K562 (cell line): ENCODE data around the gene MRPL10. TPM values are rescaled to one million over a fixed set of nuclear protein-coding genes. Genes with fewer than 3 reads are reported as not detected.
A peak's percentile ranks its signal among the peaks of the same experiment; 100 is the strongest.

Source experiments
- ATAC-seq: fragments of 200-7000 bp; cut with Tn5 transposase; 3 replicates; pipeline ENCODE4 v1.9.1; 2020; ENCODE audit warnings: moderate library complexity
- BruUV-seq: library from RNA; stranded (reverse); fragments of 400-500 nt; replicated peaks from 2 replicates; lab custom pipeline; 2021; lab: Mats Ljungman, UMichigan
- CTCF ChIA-PET: fragments of 300-600 bp; formaldehyde crosslinking; extraction: SDS; loops from one replicate; lab custom pipeline; 2021; ENCODE audit warnings: low intra/inter-chr PET ratio; lab: Yijun Ruan, JAX
- POLR2A ChIA-PET: fragments of 300-600, 350-650 bp; sonication (Branson Sonifier 250); formaldehyde crosslinking; extraction: SDS; loops from one replicate; lab custom pipeline; 2021; ENCODE audit warnings: antibody characterized with exemption, inconsistent platforms; lab: Yijun Ruan, JAX
- DNase-seq, 4 experiments: peaks; one replicate each; pipeline versions ENCODE4 v3.0.0 to v3.0.0-alpha.2; 2011 to 2018; ENCODE audit warnings: low spot score in 3 of 4, mixed read lengths in 3 of 4; ENCODE audit errors: extremely low read depth in 1 of 4
- FAIRE-seq: peaks from 2 replicates; lab custom pipeline; 2011; peaks lifted over from hg19 to GRCh38; lab: Jason Lieb, UNC
- H2AFZ ChIP-seq: 2 replicates; pipeline ENCODE4 v1.6.0; 2011; ENCODE audit warnings: low read depth, low read length, control low read depth, inconsistent platforms
- H3K27ac ChIP-seq: fragments of 200-600 bp; 3 replicates; pipeline ENCODE4 v1.8.0; 2011; ENCODE audit warnings: low read depth, mild to moderate bottlenecking, control low read depth, inconsistent platforms, low read length, moderate library complexity, mixed read lengths; ENCODE audit errors: extremely low read depth
- H3K27me3 ChIP-seq, 2 experiments: fragments of 300-600 bp in 1 of 2; 2 replicates in 1 of 2; 3 replicates in 1 of 2; pipeline versions ENCODE4 v1.6.0 to v1.8.0; 2011; ENCODE audit warnings: inconsistent platforms in 2 of 2, low read length in 2 of 2, mild to moderate bottlenecking in 1 of 2, mixed read lengths in 1 of 2, moderate library complexity in 1 of 2; ENCODE audit not compliant: control insufficient read depth in 2 of 2, insufficient read depth in 2 of 2
- H3K36me3 ChIP-seq: fragments of 300-600 bp; 3 replicates; pipeline ENCODE4 v1.8.0; 2011; ENCODE audit warnings: mild to moderate bottlenecking, low read length, inconsistent platforms; ENCODE audit not compliant: control insufficient read depth, insufficient read depth
- H3K4me1 ChIP-seq, 2 experiments: fragments of 200-600 bp in 1 of 2; replicated peaks in 1 of 2; 2 replicates in 1 of 2; 3 replicates in 1 of 2; pipeline versions ENCODE4 v1.5.1 to v1.8.0; 2011; ENCODE audit warnings: inconsistent platforms in 2 of 2, low read length in 2 of 2, mild to moderate bottlenecking in 1 of 2, mixed read lengths in 1 of 2, moderate library complexity in 1 of 2; ENCODE audit not compliant: control insufficient read depth in 2 of 2, insufficient read depth in 2 of 2
- H3K4me2 ChIP-seq: 2 replicates; pipeline ENCODE4 v1.6.1; 2011; ENCODE audit warnings: low read length, control low read depth, inconsistent platforms, mixed read lengths; ENCODE audit not compliant: insufficient read depth
- H3K4me3 ChIP-seq: fragments of 200-600 bp; sonication (generic), shearing (Covaris generic); 2 replicates; pipeline ENCODE4 v1.5.1; 2016; ENCODE audit warnings: control low read depth, inconsistent platforms
- H3K79me2 ChIP-seq: fragments of 200-600 bp; 3 replicates; pipeline ENCODE4 v1.8.0; 2011; ENCODE audit warnings: low read length, inconsistent platforms; ENCODE audit not compliant: control insufficient read depth, insufficient read depth
- H3K9ac ChIP-seq, 2 experiments: 2 replicates each; pipeline versions ENCODE4 v1.6.0 to v1.6.1; 2011; ENCODE audit warnings: low read depth in 2 of 2, low read length in 2 of 2, control low read depth in 1 of 2, inconsistent platforms in 1 of 2, mild to moderate bottlenecking in 1 of 2, mixed read lengths in 1 of 2; ENCODE audit not compliant: insufficient read depth in 1 of 2
- H3K9me1 ChIP-seq: one replicate; pipeline ENCODE4 v1.6.0; 2011; ENCODE audit warnings: inconsistent platforms, mild to moderate bottlenecking, low read length, moderate library complexity; ENCODE audit not compliant: control insufficient read depth, insufficient read depth
- H3K9me3 ChIP-seq: replicated peaks from 2 replicates; pipeline ENCODE4 v1.5.1; 2011; ENCODE audit warnings: low read depth, low read length, inconsistent platforms; ENCODE audit not compliant: control insufficient read depth, insufficient read depth
- H4K20me1 ChIP-seq: replicated peaks from 2 replicates; pipeline ENCODE4 v1.6.1; 2011; ENCODE audit warnings: low read length, inconsistent platforms, mixed read lengths; ENCODE audit not compliant: control insufficient read depth, insufficient read depth
- C11orf30 ChIP-seq: fragments of 450-650 bp; IDR thresholded peaks from 2 replicates; pipeline ENCODE4 v1.6.1; 2016; ENCODE audit warnings: low read depth, mild to moderate bottlenecking
- CCAR2 ChIP-seq: fragments of 200-400 bp; formaldehyde crosslinking; IDR thresholded peaks from 2 replicates; pipeline ENCODE4 v1.6.1; 2017; ENCODE audit warnings: mild to moderate bottlenecking, low read depth, low read length
- ESRRA ChIP-seq: fragments of 450-650 bp; IDR thresholded peaks from 2 replicates; pipeline ENCODE4 v1.6.1; 2014; ENCODE audit warnings: low read depth, mild to moderate bottlenecking, moderate library complexity, borderline replicate concordance
- L3MBTL2 ChIP-seq: fragments of 450-650 bp; IDR thresholded peaks from 2 replicates; pipeline ENCODE4 v1.6.1; 2016; ENCODE audit warnings: mild to moderate bottlenecking, moderate library complexity
- NFE2L1 ChIP-seq: fragments of 450-650 bp; IDR thresholded peaks from 2 replicates; pipeline ENCODE4 v1.6.1; 2016; ENCODE audit warnings: missing genetic modification characterization, low read depth, mild to moderate bottlenecking, missing compliant biosample characterization, moderate library complexity, borderline replicate concordance
- PHTF2 ChIP-seq: fragments of 250-450 bp; sonication (Bioruptor Pico); IDR thresholded peaks from 2 replicates; pipeline ENCODE4 v1.5.0; 2021; ENCODE audit warnings: mild to moderate bottlenecking
- ZNF316 ChIP-seq: fragments of 450-650 bp; IDR thresholded peaks from 2 replicates; pipeline ENCODE4 v1.6.1; 2016
- WGBS: fragments of 100-300 bp; shearing (Covaris generic); methylation state at CpG from one replicate; pipeline ENCODE4 v1.1.6; 2016; ENCODE audit warnings: low coverage, mixed read lengths; ENCODE audit not compliant: insufficient coverage; ENCODE audit errors: missing lambda C conversion rate; 5-methylcytosine and 5-hydroxymethylcytosine counted together
- in situ Hi-C: fragments of 300-500 bp; cut with MboI; formaldehyde crosslinking; loops from 4 replicates; pipeline ENCODE4 v1.15.0; 2018; ENCODE audit warnings: inconsistent platforms, mixed read lengths
- intact Hi-C: fragments of 100-400 bp; cut with micrococcal nuclease; formaldehyde crosslinking; loops from 2 replicates; pipeline ENCODE4 v1.14.2; 2022
- polyA plus RNA-seq, 8 experiments: library from polyadenylated mRNA; depleted of rRNA in 4 of 8; stranded (reverse) in 5 of 8; unstranded in 3 of 8; fragments of >200 nt; fragmentation: Nextera tagmentation in 2 of 8; fragmentation: Illumina TruSeq in 1 of 8; extraction: Ambion mirVana in 2 of 8; extraction: Trizol in 1 of 8; gene quantifications; 2 replicates each; pipeline versions ENCODE4 v1.2.1 to v1.2.3, GENCODE V29; 2011 to 2014; ENCODE audit warnings: inconsistent platforms in 1 of 8, missing spikeins in 1 of 8
- total RNA-seq, 7 experiments: library from RNA; depleted of rRNA in 6 of 7; stranded (reverse); fragments of >200 nt in 6 of 7; fragmentation: Illumina TruSeq in 2 of 7; extraction: Trizol in 2 of 7; gene quantifications; 2 replicates each; pipeline versions ENCODE4 v1.2.1 to v1.2.3, GENCODE V29; 2011 to 2021; ENCODE audit warnings: low replicate concordance in 1 of 7

MRPL10 gene
- total and polyA plus RNA-seq, 9 of the 15 experiments (the other 6 are each of a cell fraction or from before 2014, with no cell fraction given): 27.8 to 105 (median 67.3) TPM

- no peaks in the 10 kb centered on the region for H3K9me3 ChIP-seq
- intact Hi-C loops: loop anchor here (5.0 kb wide), 1 partner anchor 53 kb away; no protein-coding TSS in a partner anchor
- CTCF ChIA-PET: no interaction called here
- peak overlapping the region; percentile 84 to 88; a peak in 3 of 4 replicates for H3K9ac ChIP-seq
- in situ Hi-C loops: no loop called here
- no peak for FAIRE-seq
- peaks cover 15 to 27% of the 10 kb centered on the region in 2 experiments for H3K4me1 ChIP-seq
- POLR2A ChIA-PET: interaction anchor here (1.8 kb wide), 1 partner anchor 8 kb away, joined by 28 read pairs; the partner anchor contains the start of gene OSBPL7
- H3K9me1 ChIP-seq: no peaks in the 10 kb centered on the region
- H4K20me1 ChIP-seq: 0 out of 2 replicates have a peak, but pooled peaks cover 4% of the 10 kb centered on the region
- peak overlapping the region; percentile 61; the same call in 1 of the 2 replicates for H3K4me3 ChIP-seq
- ATAC-seq: no peak
- DNase-seq: no peak
- peak; percentile 28; the same call in 1 of the 2 replicates for TF ChIP-seq C11orf30
- peak; percentile 76 for TF ChIP-seq ZNF316
- no peak for TF ChIP-seq NFE2L1 (tag)
- TF ChIP-seq CCAR2: no peak
- TF ChIP-seq, all 486 proteins: peak for 2
- peak overlapping the region; percentile 82; the same call in 2 of the 3 replicates for H3K27ac ChIP-seq
- no TSS peak for BruUV-seq
- 72% methylated on average over 3 of the region's 3 CpGs for WGBS
- no peak overlapping the region for H2AFZ ChIP-seq
- H3K27me3 ChIP-seq: no peaks in the 10 kb centered on the region
- H3K4me2 ChIP-seq: peak overlapping the region; percentile 93
- H3K36me3 ChIP-seq: peaks cover 34% of the 10 kb centered on the region
- H3K79me2 ChIP-seq: peaks cover 30% of the 10 kb centered on the region
Observed at GRCh38 chr17:47829870-47830269, 1.5 kb downstream of the MRPL10 start.

- H3K9me1 ChIP-seq: no peaks in the 10 kb centered on the region
- 81% methylated on average over 4 of the region's 4 CpGs for WGBS
- H4K20me1 ChIP-seq: no peaks in the 10 kb centered on the region
- H3K4me2 ChIP-seq: no peak overlapping the region
- H3K27me3 ChIP-seq: no peaks in the 10 kb centered on the region
- DNase-seq (no peak), ATAC-seq (no peak), FAIRE-seq (no peak)
- H3K9me3 ChIP-seq: no peaks in the 10 kb centered on the region
- in situ Hi-C loops: no loop called here
- intact Hi-C loops: no loop called here
- no peak overlapping the region for H3K27ac ChIP-seq
- H3K4me1 ChIP-seq: peaks cover 13 to 30% of the 10 kb centered on the region in 2 experiments
- H3K4me3 ChIP-seq: no peak overlapping the region
- H2AFZ ChIP-seq: no peak overlapping the region
- CTCF ChIA-PET: no interaction called here
- POLR2A ChIA-PET: interaction anchor here (0.8 to 4.0 kb wide), 2 partner anchors 7 to 1535 kb away, joined by 3 to 28 read pairs; partner anchors contain the start of genes LRRC46 and MRPL10
- peaks cover 52% of the 10 kb centered on the region for H3K36me3 ChIP-seq
- no peak overlapping the region for H3K9ac ChIP-seq
- BruUV-seq: TSS peak; percentile 43
- H3K79me2 ChIP-seq: peaks cover 13% of the 10 kb centered on the region
- no peak for TF ChIP-seq PHTF2
- no peak for TF ChIP-seq L3MBTL2
- peak; percentile 69 for TF ChIP-seq ESRRA
Observed at GRCh38 chr17:47823519-47823918, 7.8 kb downstream of the MRPL10 start.
